ENCODE results near the gene BCL2. TPM values are rescaled to one million over a fixed set of nuclear protein-coding genes. Genes with fewer than 3 reads are reported as not detected.

BCL2 gene
- total RNA-seq, 4 donors from 2014 or later, result 10.7 to 37.3 (median 24.2) TPM

DNA sequence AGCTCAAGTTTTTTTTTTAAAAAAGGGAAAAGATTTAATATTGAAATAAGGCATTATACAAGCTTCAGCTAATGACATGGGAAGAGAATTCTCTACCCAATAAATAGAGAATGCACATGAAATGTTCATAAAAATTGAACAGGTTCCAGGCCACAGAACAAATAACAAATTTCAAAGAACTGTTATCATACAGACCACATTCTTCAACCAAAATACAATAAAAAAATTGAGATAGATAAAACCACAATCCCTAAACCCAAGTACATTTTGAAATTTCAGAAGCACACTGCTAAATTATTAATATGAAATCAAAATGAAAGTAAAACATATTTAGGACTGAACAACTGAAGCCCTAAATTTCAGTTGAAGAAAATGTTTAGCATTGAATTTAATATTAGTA, 89.6 kb downstream of the BCL2 start:
- Histone ChIP-seq H3K36me3 (no peaks in the 10 kb centered on the region), H3K9me3 (no peaks in the 10 kb centered on the region), H3K4me3 (no peak overlapping the region), H3K4me1 (peaks cover 12% of the 10 kb centered on the region), H3K27me3 (no peaks in the 10 kb centered on the region), H3K27ac (no peak overlapping the region)
- TF ChIP-seq POLR2A (IDR thresholded peaks at IDR 0.05) (no peak), POLR2AphosphoS5 (IDR thresholded peaks at IDR 0.05) (no peak), CTCF (IDR thresholded peaks at IDR 0.05) (no peak), EP300 (IDR thresholded peaks at IDR 0.05) (no peak)
- no peak for DNase-seq (ENCODE audit: low spot score in 2 of 2)

GRCh38 chr18:63225434-63225833, 94.1 kb downstream of the BCL2 start:
- no peak for TF ChIP-seq CTCF (IDR thresholded peaks at IDR 0.05)
- TF ChIP-seq POLR2AphosphoS5 (IDR thresholded peaks at IDR 0.05), result no peak
- TF ChIP-seq EP300 (IDR thresholded peaks at IDR 0.05), result no peak
- no peak for TF ChIP-seq POLR2A (IDR thresholded peaks at IDR 0.05)
- Histone ChIP-seq H3K36me3 (no peaks in the 10 kb centered on the region), H3K27ac (no peak overlapping the region), H3K4me3 (no peak overlapping the region), H3K9me3 (no peaks in the 10 kb centered on the region), H3K27me3 (no peaks in the 10 kb centered on the region), H3K4me1 (peaks cover 9% of the 10 kb centered on the region)
- 79% methylated on average over 6 of the region's 6 CpGs for whole genome bisulfite sequencing
- DNase-seq (ENCODE audit: low spot score in 2 of 2), result no peak

DNA sequence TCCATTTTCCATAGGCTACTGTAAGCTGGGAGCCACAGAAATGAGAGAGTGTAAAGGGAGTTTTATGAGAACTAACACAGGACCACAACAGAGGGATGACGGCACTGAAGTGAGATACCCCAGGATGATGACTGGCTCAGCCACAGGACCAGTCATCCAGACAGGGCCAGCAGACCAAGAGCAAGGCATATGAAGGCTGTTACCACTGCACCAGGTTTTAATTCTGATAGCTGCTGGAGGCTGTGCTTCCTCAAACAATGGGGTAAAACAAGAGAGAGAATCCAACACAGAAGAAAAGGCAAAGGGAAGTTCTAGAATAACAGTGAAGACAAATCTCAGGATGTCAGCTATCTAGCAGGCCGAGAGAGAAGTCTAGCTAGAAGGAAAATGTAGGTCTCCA, 94.9 kb downstream of the BCL2 start:
- no peak overlapping the region for H3K4me3 ChIP-seq
- peaks cover 4% of the 10 kb centered on the region for H3K4me1 ChIP-seq
- no peak for DNase-seq (ENCODE audit: low spot score in 2 of 2)
- no peaks in the 10 kb centered on the region for H3K36me3 ChIP-seq
- 90% methylated on average over 2 of the region's 2 CpGs for WGBS
- H3K27ac ChIP-seq, result no peak overlapping the region
- no peaks in the 10 kb centered on the region for H3K9me3 ChIP-seq
- TF ChIP-seq POLR2AphosphoS5 (IDR thresholded peaks at IDR 0.05) (no peak), EP300 (IDR thresholded peaks at IDR 0.05) (no peak)
- no peaks in the 10 kb centered on the region for H3K27me3 ChIP-seq

DNA sequence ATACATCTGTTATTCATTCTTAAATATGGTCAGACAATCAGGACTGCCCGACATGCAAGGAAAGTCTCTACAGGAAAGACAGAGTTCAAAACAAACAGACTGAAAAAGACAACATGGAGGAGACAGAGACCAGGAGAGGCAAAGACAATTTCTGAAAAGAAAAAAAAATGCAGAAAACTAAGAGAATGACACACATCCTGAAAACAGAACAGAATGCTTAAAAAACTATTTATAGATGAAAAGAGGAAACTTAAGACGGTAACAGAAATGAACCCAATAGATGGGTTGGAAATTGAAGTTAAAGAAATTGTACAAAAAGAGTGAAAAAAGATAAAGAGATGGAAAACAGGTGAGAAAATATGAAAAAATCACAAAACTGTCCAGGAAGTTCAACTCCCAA, 95.7 kb downstream of the BCL2 start:
- TF ChIP-seq POLR2AphosphoS5 (IDR thresholded peaks at IDR 0.05) (no peak), EP300 (IDR thresholded peaks at IDR 0.05) (no peak), POLR2A (IDR thresholded peaks at IDR 0.05) (no peak), CTCF (IDR thresholded peaks at IDR 0.05) (no peak)
- Histone ChIP-seq H3K27ac (no peak overlapping the region), H3K4me3 (no peak overlapping the region), H3K27me3 (no peaks in the 10 kb centered on the region), H3K36me3 (no peaks in the 10 kb centered on the region), H3K9me3 (no peaks in the 10 kb centered on the region), H3K4me1 (no peaks in the 10 kb centered on the region)
- no peak for DNase-seq (ENCODE audit: low spot score in 2 of 2)
- 74% methylated on average over 2 of the region's 2 CpGs for WGBS

- 62% methylated on average over 2 of the region's 2 CpGs for WGBS
- no peaks in the 10 kb centered on the region for H3K9me3 ChIP-seq
Observed at GRCh38 chr18:63220903-63221302, 98.7 kb downstream of the BCL2 start.

DNA sequence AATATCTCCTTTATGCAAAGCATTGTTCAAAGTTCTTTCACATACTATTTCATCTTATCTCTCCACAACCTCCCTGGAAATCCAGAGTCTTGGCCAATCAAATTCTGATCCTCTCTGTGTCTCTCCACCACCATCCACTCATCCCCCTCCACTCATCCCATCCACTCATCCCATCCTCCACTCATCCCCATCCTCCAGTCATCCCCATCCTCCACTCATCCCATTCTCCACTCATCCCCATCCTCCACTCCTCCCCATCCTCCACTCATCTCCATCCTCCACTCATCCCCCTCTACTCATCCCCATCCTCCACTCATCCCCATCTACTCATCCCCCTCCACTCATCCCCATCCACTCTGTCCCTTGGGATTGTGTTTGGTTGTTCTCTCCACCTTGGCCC, 101.1 kb downstream of the BCL2 start:
- Histone ChIP-seq H3K4me3 (no peak overlapping the region), H3K9me3 (no peaks in the 10 kb centered on the region), H3K27me3 (no peaks in the 10 kb centered on the region), H3K36me3 (no peaks in the 10 kb centered on the region), H3K27ac (no peak overlapping the region), H3K4me1 (peaks cover 5% of the 10 kb centered on the region)
- no peak for TF ChIP-seq POLR2AphosphoS5 (IDR thresholded peaks at IDR 0.05)
- no peak for TF ChIP-seq POLR2A (IDR thresholded peaks at IDR 0.05)
- TF ChIP-seq CTCF (IDR thresholded peaks at IDR 0.05), result no peak
- TF ChIP-seq EP300 (IDR thresholded peaks at IDR 0.05), result no peak
- no peak for DNase-seq (ENCODE audit: low spot score in 2 of 2)

More at GRCh38 chr18:63220903-63221302, 98.7 kb downstream of the BCL2 start:
- H3K4me3 ChIP-seq, result no peak overlapping the region
- H3K27ac ChIP-seq, result no peak overlapping the region
- H3K27me3 ChIP-seq, result no peaks in the 10 kb centered on the region
- no peak for DNase-seq (ENCODE audit: low spot score in 2 of 2)
- TF ChIP-seq EP300 (IDR thresholded peaks at IDR 0.05) (no peak), POLR2AphosphoS5 (IDR thresholded peaks at IDR 0.05) (no peak)
- H3K4me1 ChIP-seq, result no peaks in the 10 kb centered on the region
- no peaks in the 10 kb centered on the region for H3K36me3 ChIP-seq
